Neural progenitor cell (in vitro differentiated cells): ENCODE results near the gene ATP5MG.

Experiments used
- CTCF ChIP-seq: fragments of 200-600 bp; sonication (generic); IDR thresholded peaks from 2 replicates; pipeline ENCODE4 v1.5.1; 2017; ENCODE audit warnings: antibody characterized with exemption, mild to moderate bottlenecking
- EZH2 ChIP-seq: fragments of 200-600 bp; sonication (generic); IDR thresholded peaks from 2 replicates; pipeline ENCODE4 v1.6.1; 2017; ENCODE audit warnings: antibody characterized with exemption, mild to moderate bottlenecking, moderate library complexity
- EZH2phosphoT487 ChIP-seq: fragments of 200-600 bp; sonication (generic); IDR thresholded peaks from 2 replicates; pipeline ENCODE4 v1.6.1; 2017; ENCODE audit warnings: antibody characterized with exemption

GRCh38 chr11:118417801-118418200 is 16.4 kb downstream of the ATP5MG start:
- TF ChIP-seq CTCF (no peak), EZH2 (no peak), EZH2phosphoT487 (no peak)
